ENCODE results near the gene CCDC170. TPM values are rescaled to one million over a fixed set of nuclear protein-coding genes. Genes with fewer than 3 reads are reported as not detected.

The CCDC170 gene
- total RNA-seq, 2 experiments from 2014 or later: not detected

DNA sequence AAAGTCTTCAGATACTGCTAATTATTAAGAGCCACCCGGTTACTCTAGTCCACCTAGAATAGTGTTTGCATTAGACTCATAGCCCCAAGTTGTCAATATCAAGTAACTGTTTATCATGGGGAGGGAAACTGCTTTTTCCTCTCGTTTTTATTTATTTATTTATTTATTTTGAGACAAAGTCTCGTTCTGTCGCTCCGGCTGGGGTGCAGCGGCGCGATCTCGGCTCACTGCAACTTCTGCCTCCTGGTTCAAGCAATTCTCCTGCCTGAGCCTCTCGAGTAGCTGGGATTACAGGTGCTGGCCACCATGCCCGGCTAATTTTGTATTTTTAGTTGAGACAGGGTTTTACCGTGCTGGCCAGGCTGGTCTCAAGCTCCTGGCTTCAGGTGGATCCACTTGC is 16.1 kb upstream of the CCDC170 start:
- no peak overlapping the region for H3K4me3 Mint-ChIP-seq
- ATAC-seq (ENCODE audit: poor library complexity) (no peak), DNase-seq (no peak)
- Histone ChIP-seq H3K27me3 (ENCODE audit: control insufficient read depth in 1 of 2, insufficient read depth in 2 of 2, low read length in 2 of 2) (no peaks in the 10 kb centered on the region), H3K4me3 (ENCODE audit: low read length) (no peak overlapping the region), H3K36me3 (ENCODE audit: insufficient read depth, low read length) (no peaks in the 10 kb centered on the region), H3K27ac (ENCODE audit: low read depth in 1 of 2, low read length in 2 of 2) (no peak overlapping the region), H3K9me3 (ENCODE audit: control insufficient read depth in 1 of 2, insufficient read depth in 1 of 2, low read length in 2 of 2) (no peaks in the 10 kb centered on the region), H3K4me1 (ENCODE audit: insufficient read depth, low read length) (peaks cover 12% of the 10 kb centered on the region)
- ChIA-PET CTCF (no interaction called here), POLR2A (no interaction called here)
- no peaks in the 10 kb centered on the region for H3K9me3 Mint-ChIP-seq
- no peak overlapping the region for H3K27ac Mint-ChIP-seq
- peaks cover 28% of the 10 kb centered on the region for H3K4me1 Mint-ChIP-seq (ENCODE audit: low read depth)
- intact Hi-C loops (cut with DNase I, micrococcal nuclease): loop anchor here (2.0 to 10.0 kb wide), 4 partner anchors 125 to 585 kb away; no protein-coding TSS in a partner anchor
- TF ChIP-seq, protein P1, sequence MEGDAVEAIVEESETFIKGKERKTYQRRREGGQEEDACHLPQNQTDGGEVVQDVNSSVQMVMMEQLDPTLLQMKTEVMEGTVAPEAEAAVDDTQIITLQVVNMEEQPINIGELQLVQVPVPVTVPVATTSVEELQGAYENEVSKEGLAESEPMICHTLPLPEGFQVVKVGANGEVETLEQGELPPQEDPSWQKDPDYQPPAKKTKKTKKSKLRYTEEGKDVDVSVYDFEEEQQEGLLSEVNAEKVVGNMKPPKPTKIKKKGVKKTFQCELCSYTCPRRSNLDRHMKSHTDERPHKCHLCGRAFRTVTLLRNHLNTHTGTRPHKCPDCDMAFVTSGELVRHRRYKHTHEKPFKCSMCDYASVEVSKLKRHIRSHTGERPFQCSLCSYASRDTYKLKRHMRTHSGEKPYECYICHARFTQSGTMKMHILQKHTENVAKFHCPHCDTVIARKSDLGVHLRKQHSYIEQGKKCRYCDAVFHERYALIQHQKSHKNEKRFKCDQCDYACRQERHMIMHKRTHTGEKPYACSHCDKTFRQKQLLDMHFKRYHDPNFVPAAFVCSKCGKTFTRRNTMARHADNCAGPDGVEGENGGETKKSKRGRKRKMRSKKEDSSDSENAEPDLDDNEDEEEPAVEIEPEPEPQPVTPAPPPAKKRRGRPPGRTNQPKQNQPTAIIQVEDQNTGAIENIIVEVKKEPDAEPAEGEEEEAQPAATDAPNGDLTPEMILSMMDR (IDR thresholded peaks at IDR 0.05): no peak
- H3K27me3 Mint-ChIP-seq: no peaks in the 10 kb centered on the region
- no peaks in the 10 kb centered on the region for H3K36me3 Mint-ChIP-seq (ENCODE audit: low read depth)

DNA sequence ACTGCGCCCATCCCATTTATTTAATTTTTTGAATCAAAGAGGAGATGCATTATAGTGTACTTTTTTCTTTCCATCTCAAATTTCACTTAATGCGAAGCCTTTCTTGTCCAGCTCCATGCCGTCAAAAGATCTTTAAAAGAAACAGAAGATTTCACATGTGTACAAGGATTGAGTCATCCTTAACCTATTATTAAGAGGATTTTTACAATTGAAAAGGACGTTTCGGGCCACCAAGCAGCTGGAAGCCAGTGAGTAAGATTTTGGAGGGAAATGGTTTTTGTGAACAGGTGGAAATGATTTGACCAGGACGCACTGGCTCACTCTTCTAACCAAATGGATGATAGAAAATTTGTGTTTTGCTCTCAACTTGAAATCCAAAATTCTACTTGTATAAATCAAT is 15.1 kb upstream of the CCDC170 start:
- ATAC-seq (ENCODE audit: poor library complexity) (no peak), DNase-seq (no peak)
- TF ChIP-seq, protein P1 (IDR thresholded peaks at IDR 0.05): no peak
- H3K27ac Mint-ChIP-seq: no peak overlapping the region
- H3K27me3 Mint-ChIP-seq: no peaks in the 10 kb centered on the region
- ChIA-PET CTCF (no interaction called here), POLR2A (no interaction called here)
- no peaks in the 10 kb centered on the region for H3K27me3 ChIP-seq (ENCODE audit: control insufficient read depth in 1 of 2, insufficient read depth in 2 of 2, low read length in 2 of 2)
- peaks cover 18% of the 10 kb centered on the region for H3K4me1 ChIP-seq (ENCODE audit: insufficient read depth, low read length)
- no peaks in the 10 kb centered on the region for H3K36me3 ChIP-seq (ENCODE audit: insufficient read depth, low read length)
- H3K4me3 ChIP-seq (ENCODE audit: low read length): no peak overlapping the region
- no peak overlapping the region for H3K27ac ChIP-seq (ENCODE audit: low read depth in 1 of 2, low read length in 2 of 2)
- H3K9me3 ChIP-seq (ENCODE audit: control insufficient read depth in 1 of 2, insufficient read depth in 1 of 2, low read length in 2 of 2): no peaks in the 10 kb centered on the region
- H3K9me3 Mint-ChIP-seq: no peaks in the 10 kb centered on the region
- H3K4me1 Mint-ChIP-seq (ENCODE audit: low read depth): peaks cover 34% of the 10 kb centered on the region
- H3K4me3 Mint-ChIP-seq: no peak overlapping the region
- H3K36me3 Mint-ChIP-seq (ENCODE audit: low read depth): no peaks in the 10 kb centered on the region
- intact Hi-C loops (cut with DNase I, micrococcal nuclease): loop anchor here (5.0 to 10.0 kb wide), 3 partner anchors 464 to 586 kb away; no protein-coding TSS in a partner anchor

DNA sequence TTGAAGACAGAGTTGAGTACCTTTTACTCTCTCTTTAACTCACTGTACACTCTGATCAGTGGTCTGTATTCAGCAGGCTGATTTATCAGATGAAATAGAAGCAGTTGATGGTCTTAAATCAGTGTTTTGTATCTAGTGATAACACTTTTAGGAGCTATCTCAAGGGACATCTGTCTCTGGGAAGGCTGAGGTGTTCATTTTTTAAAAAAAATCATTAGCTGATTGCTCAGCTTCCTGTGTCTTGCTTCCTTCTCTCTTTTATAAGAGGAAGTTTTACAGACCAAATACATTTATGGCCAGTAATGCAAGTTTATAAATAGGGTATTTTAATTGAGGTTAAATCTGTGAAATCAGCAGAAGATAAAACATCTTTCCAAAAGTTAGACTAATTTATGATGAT is 12.0 kb upstream of the CCDC170 start:
- peak overlapping the region in 1 of 2 donors; percentile 72 for H3K27ac ChIP-seq (ENCODE audit: low read depth in 1 of 2, low read length in 2 of 2)
- no peak for ATAC-seq (ENCODE audit: poor library complexity)

More for the DNA sequence above, 12.0 kb upstream of the CCDC170 start:
- CTCF ChIA-PET: interaction anchor here (1.3 kb wide), 1 partner anchor 12 kb away, joined by 3 read pairs; no protein-coding TSS in a partner anchor
- H3K27me3 ChIP-seq (ENCODE audit: control insufficient read depth in 1 of 2, insufficient read depth in 2 of 2, low read length in 2 of 2): no peaks in the 10 kb centered on the region
- H3K4me3 ChIP-seq (ENCODE audit: low read length): peak overlapping the region; percentile 35
- TF ChIP-seq, protein P1 (IDR thresholded peaks at IDR 0.05): no peak
- H3K27me3 Mint-ChIP-seq: no peaks in the 10 kb centered on the region
- H3K9me3 ChIP-seq (ENCODE audit: control insufficient read depth in 1 of 2, insufficient read depth in 1 of 2, low read length in 2 of 2): no peaks in the 10 kb centered on the region
- H3K9me3 Mint-ChIP-seq: no peaks in the 10 kb centered on the region
- peaks cover 15% of the 10 kb centered on the region for H3K4me1 ChIP-seq (ENCODE audit: insufficient read depth, low read length)
- H3K4me1 Mint-ChIP-seq (ENCODE audit: low read depth): peaks cover 29% of the 10 kb centered on the region
- POLR2A ChIA-PET: interaction anchor here (0.8 to 1.2 kb wide), 4 partner anchors 29 to 91 kb away, joined by 3 to 5 read pairs (median 4); partner anchors contain the start of gene RMND1
- no peaks in the 10 kb centered on the region for H3K36me3 Mint-ChIP-seq (ENCODE audit: low read depth)
- peak overlapping the region; percentile 82 for H3K27ac Mint-ChIP-seq
- H3K36me3 ChIP-seq (ENCODE audit: insufficient read depth, low read length): no peaks in the 10 kb centered on the region
- peak in 2 of 14 experiments; percentile 24 to 28 for DNase-seq
- H3K4me3 Mint-ChIP-seq: no peak overlapping the region
- intact Hi-C loops (cut with DNase I, micrococcal nuclease): no loop called here
